ENCODE results near the gene GPR17. TPM values are rescaled to one million over a fixed set of nuclear protein-coding genes. Genes with fewer than 3 reads are reported as not detected.

The GPR17 gene
- total RNA-seq, 1 experiment from 2014 or later: not detected

GRCh38 chr2:127611076-127611925 is 34.7 kb upstream of the GPR17 start:
- in situ Hi-C loops (cut with HindIII; ENCODE audit: low pct_unique_long_range_greater_than_20kb, low sequenced_read_pairs): no loop called here
- DNase-seq (ENCODE audit: low read depth, low spot score): no peak

DNA sequence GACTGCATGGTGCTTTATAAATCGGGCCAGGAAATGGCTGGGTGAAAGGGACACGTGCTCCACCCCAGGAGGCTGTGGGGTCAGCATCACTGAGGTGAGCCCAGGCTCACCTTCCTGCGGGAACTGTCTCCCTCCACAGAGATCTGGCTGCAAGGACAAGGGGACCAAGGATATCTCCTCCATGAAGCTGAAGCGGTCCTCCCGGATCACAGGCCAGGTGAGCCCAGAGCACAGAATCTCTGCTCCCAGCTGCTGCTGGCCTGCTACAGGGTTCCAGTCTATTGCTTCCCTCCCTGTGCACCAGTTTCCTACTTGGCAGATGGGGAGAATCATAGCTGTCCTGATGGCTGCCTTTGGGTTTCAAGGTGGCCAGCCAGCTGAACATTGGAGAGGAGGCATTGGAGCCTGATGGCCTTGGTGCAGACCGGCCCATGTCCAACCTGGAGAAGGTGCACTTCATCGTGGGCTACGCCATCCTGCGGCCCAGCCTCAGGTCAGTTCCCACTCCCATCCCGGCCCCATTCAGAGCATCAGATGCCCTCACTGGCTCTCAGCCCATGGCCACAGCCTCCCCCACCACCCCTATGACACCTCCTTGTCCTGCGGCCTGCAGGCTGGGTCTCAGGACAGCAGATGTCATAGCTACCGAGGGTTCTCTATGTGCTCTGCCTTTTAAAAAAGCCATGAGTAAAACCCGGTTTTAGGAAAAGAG is 33.7 kb upstream of the GPR17 start:
- no peak for DNase-seq (ENCODE audit: low read depth, low spot score)
- in situ Hi-C loops (cut with HindIII; ENCODE audit: low pct_unique_long_range_greater_than_20kb, low sequenced_read_pairs): no loop called here

GRCh38 chr2:127614246-127614645 is 31.7 kb upstream of the GPR17 start:
- in situ Hi-C loops (cut with HindIII; ENCODE audit: low pct_unique_long_range_greater_than_20kb, low sequenced_read_pairs): no loop called here

DNA sequence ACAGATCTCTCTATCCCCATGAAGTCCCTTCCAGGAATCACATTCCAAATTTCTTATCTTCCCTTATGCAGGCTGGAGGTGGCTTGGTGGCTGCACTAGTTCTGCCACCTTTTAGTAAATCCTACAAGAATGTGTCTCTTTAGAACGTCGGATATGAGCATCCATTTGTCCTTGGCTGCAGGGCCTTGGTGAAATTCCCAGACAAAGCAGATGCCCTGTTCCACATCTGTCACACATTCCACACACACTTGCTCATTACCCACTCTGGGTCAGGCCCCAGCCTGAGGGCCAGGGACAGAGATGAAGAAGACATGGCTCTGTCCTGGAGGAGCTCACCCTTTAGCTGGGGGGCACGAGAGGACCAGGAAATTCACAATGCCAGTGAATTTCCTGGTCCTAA is 31.2 kb upstream of the GPR17 start:
- no peak for DNase-seq (ENCODE audit: low read depth, low spot score)
- in situ Hi-C loops (cut with HindIII; ENCODE audit: low pct_unique_long_range_greater_than_20kb, low sequenced_read_pairs): no loop called here

More at GRCh38 chr2:127614246-127614645, 31.7 kb upstream of the GPR17 start:
- no peak for DNase-seq (ENCODE audit: low read depth, low spot score)

DNA sequence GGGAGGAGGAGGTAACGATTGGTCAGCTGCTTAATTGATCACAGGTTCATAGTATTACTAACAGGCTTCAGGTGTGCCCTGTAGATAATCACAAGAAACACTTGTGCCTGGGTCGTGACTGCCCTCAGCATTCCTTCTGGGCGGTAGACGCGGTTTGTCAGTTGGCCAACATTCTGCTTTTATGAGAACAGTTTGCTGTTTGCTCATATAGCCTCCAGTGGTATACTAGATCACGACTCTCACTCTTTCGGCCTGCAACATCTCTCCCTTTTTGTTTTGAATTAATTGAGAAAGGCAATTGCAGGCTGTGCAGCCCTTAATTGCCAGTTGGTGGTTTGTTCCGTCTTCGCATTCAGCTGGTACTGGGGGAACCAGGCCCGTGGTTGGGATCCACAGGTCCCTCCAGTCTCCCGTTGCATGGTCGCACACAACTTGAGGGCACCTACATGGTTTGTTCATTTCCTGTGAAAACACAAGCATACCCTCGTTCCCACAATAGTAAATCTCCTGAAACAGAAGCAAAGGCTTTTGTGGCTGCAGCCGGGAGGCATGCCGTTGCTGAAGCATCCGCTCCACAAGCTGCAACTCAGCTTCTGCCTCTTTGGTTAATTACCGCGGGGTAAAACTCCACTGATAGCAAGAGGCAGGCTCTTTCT is 30.3 kb upstream of the GPR17 start:
- peak; percentile 4 for DNase-seq (ENCODE audit: low read depth, low spot score)
- in situ Hi-C loops (cut with HindIII; ENCODE audit: low pct_unique_long_range_greater_than_20kb, low sequenced_read_pairs): no loop called here

DNA sequence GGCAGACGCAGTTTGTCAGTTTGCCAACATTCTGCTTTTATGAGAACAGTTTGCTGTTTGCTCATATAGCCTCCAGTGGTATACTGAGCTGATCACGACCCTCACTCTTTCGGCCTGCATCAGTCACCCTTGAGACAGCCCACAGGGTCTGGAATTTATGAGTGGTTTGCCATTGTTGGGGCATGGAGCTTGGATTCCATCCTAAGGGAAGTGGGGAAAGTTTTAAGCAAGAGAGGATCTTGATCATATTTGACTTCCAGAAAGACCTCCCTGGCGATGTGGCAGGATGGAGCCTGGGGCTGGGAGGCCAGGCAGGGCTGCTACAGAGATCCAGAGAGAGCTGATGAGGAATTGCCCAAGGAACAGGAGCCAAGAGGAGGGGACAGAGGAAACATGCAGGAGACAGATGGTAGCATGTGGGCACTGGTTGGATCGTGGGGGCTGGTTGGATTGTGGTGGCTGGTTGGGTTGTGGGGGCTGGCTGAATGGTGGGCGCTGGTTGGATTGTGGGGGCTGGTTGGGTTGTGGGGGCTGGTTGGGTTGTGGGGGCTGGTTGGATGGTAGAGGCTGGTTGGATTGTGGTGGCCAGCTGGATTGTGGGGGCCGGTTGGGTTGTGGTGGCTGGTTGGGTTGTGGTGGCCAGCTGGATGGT is 27.3 kb upstream of the GPR17 start:
- DNase-seq (ENCODE audit: low read depth, low spot score): no peak
- in situ Hi-C loops (cut with HindIII; ENCODE audit: low pct_unique_long_range_greater_than_20kb, low sequenced_read_pairs): no loop called here

- in situ Hi-C loops (cut with HindIII; ENCODE audit: low pct_unique_long_range_greater_than_20kb, low sequenced_read_pairs): no loop called here
- DNase-seq (ENCODE audit: low read depth, low spot score): no peak
These were observed 26.8 kb upstream of the GPR17 start for GRCh38 chr2:127619203-127619590.

GRCh38 chr2:127619877-127620705 is 25.9 kb upstream of the GPR17 start:
- in situ Hi-C loops (cut with HindIII; ENCODE audit: low pct_unique_long_range_greater_than_20kb, low sequenced_read_pairs): no loop called here
- DNase-seq (ENCODE audit: low read depth, low spot score): no peak

DNA sequence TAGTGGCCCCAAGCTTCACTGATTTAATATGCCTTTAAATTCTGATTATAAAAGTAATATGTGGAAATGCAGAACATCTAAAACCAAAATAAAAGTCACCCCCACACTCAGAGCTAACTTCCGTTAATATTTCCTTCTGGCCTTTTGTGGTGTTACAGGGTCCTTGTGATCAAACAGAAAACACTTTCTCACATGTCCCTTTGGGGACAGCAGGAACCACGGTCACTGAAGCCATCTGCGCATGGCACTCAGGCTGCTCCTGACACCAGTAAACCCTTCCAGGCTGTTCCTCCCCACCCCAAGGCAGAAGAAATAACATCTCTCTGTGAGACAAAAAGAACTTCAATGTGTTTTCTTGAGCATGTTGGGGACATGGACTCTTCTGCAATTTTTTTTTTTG is 25.1 kb upstream of the GPR17 start:
- in situ Hi-C loops (cut with HindIII; ENCODE audit: low pct_unique_long_range_greater_than_20kb, low sequenced_read_pairs): no loop called here
- no peak for DNase-seq (ENCODE audit: low read depth, low spot score)

DNA sequence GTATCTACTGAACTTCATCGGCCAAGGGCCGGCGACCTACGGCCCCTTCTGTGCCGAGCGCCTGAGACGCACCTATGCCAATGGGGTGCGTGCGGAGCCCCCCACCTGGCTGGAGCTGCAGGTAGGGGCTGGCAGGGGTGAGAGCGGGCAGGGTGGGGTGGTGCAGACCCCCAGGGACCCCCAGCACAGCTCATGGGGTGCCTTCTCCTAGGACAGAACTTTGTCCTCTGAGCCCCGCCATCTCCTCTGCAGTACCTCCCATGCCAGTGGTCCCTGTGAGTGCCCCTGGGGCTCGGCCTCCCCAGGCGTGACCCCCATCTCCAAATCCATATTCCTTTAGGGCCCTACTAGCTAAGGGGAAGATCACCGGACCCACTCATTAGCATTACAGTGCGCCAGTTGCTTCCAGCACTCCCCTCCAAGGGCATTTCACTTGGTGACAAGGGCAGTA is 23.9 kb upstream of the GPR17 start:
- no peak for DNase-seq (ENCODE audit: low read depth, low spot score)

GRCh38 chr2:127622561-127623387 is 23.2 kb upstream of the GPR17 start:
- DNase-seq (ENCODE audit: low read depth, low spot score): no peak
- in situ Hi-C loops (cut with HindIII; ENCODE audit: low pct_unique_long_range_greater_than_20kb, low sequenced_read_pairs): no loop called here

More for the DNA sequence above, 23.9 kb upstream of the GPR17 start:
- in situ Hi-C loops (cut with HindIII; ENCODE audit: low pct_unique_long_range_greater_than_20kb, low sequenced_read_pairs): no loop called here

GRCh38 chr2:127623388-127624319 is 22.3 kb upstream of the GPR17 start:
- DNase-seq (ENCODE audit: low read depth, low spot score): no peak
- in situ Hi-C loops (cut with HindIII; ENCODE audit: low pct_unique_long_range_greater_than_20kb, low sequenced_read_pairs): no loop called here

DNA sequence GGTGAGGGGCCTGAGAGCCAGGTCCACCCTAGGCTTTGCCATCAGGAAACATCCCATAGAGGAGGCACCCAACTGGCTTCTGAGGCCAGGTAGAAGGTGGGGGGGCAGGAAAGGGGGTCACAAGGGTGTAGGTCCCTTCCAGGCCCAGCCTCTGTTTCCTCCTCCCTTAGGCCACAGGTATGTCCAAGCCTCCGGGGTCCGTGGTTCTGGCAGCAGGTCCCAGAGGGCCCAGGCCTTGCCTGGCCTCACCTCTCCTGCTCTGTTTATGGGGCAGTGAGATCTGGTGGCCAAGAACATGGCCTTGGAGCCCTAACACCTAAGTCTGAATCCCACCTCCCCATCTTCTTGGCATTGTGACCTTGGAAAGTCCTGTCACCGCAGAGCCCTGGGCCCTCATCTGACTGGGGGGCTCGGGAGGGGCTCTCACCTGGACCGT is 21.6 kb upstream of the GPR17 start:
- DNase-seq (ENCODE audit: low read depth, low spot score): no peak
- in situ Hi-C loops (cut with HindIII; ENCODE audit: low pct_unique_long_range_greater_than_20kb, low sequenced_read_pairs): no loop called here

- no peak for DNase-seq (ENCODE audit: low read depth, low spot score)
- in situ Hi-C loops (cut with HindIII; ENCODE audit: low pct_unique_long_range_greater_than_20kb, low sequenced_read_pairs): no loop called here
These were observed 21.0 kb upstream of the GPR17 start for GRCh38 chr2:127624756-127625571.

DNA sequence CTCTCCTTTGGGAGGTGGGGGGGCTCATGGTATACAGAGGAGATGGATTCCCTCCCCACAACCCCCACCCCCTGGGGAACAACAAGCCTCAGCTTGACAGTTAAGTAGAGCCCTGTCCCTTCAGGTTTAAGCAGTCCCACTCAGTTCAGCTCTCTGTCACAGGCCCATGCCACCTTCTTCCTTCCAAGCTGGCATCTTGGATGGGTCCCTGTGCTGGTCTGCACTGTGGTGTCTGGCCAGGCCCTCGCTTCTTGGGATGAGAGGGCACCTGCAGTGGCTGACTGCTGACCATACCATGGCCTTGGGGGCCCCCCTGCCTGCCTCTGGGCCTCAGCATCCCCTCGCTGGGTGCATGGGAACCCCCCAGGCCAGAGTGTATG is 20.4 kb upstream of the GPR17 start:
- in situ Hi-C loops (cut with HindIII; ENCODE audit: low pct_unique_long_range_greater_than_20kb, low sequenced_read_pairs): no loop called here
- DNase-seq (ENCODE audit: low read depth, low spot score): no peak
